GM19328 (cell line): ENCODE data around the gene TMEM59L.

ENCODE experiments used
- ATAC-seq: cut with Tn5 transposase; IDR thresholded peaks from one replicate; pipeline ENCODE4 v1.9.1; 2021; ENCODE audit warnings: mild to moderate bottlenecking, moderate library complexity; ENCODE audit not compliant: unreplicated experiment

Gene TMEM59L

DNA sequence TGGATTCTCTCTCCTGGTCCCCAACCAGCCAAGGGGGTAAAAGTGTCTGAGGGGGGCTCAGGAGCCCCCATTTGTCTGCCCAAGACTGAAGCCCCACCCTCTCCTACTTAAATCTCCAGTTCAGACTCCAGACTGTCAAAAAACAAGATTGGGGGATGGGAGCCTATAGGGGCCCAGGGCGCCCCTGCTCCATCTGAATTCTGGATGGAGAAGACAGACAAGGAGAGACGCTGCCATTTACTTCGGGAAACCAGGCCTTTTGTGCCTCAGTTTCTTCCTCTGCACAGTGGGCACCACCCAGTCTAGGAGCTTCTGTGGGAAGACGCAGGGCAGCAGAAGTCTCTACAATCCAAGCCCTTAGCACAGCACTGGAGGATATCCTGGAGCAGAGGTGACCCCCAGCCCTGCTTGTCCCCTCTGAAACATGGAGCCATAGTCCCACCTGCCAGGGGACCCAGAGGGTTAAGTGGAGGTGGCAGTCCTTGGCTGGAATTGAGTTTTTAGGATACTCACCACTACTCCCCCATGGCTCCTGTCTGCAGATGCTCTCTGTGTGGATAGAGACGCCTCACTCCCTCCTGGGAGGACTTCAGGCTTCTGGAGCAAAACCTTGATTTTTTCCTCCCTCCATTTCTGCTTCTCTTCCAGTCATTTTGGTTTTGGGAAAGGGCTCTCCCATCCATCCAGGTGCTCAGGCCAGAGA is 4.4 kb upstream of the TMEM59L start:
- no peak for ATAC-seq

DNA sequence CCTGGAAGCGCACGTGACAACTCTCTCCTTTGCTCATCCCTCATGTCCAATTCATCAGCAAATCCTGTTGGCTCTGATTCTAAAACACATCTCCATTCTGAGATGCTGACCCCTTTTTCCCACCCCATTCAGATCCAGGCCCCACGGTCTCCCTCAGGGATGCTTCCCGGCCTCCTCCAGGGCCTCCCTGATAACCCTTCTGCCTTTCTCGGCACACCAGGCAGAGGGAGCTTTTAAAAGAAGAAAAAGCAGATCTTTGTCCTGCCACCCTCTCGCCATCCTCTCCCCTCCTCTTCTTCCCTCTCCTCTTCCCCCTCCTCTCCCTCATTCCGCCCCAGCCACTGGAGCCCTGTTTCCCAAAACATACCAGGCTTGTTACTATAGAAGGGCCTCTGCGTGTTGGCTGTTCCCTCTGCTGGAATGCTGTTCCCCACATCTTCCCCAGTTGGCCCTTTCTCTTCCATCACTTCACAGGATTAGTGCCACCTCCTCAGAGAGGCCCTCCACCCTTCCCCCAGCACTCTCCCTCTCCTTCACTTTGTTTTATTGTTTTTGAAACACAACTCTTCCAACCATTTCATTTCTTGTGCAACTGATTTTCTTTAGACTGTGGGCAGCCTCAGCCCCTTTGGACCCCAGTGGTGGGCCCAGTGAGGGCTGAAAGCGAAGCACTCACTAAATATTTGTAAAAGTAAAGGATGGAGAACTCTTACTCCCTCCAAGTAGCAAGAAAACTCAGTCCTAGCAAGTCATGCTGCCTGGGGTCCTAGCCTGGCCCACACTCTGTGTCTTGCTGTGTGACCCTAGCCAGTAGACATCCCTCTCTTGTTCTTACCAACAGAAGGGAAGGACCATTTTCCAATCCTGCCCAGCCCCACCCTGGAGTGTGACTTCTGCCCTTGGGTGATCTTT is 3.6 kb upstream of the TMEM59L start:
- ATAC-seq = no peak

DNA sequence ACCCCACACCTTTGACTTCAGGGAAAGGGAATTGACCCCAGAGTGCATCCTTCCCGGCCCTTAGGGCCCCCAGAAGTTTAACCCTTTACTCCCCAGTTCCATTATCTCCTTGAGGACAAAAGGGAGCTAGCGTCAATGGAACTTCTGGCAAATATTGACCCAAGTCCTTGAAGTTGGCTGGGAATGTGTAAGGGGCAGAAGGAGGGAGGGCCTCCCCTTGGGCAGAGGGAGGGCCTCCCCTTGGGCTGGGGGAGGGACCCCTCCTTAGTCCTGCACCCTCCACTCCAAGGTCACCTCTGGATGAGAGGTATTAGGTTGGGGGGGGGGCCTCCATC is 3.0 kb upstream of the TMEM59L start:
- ATAC-seq = no peak

DNA sequence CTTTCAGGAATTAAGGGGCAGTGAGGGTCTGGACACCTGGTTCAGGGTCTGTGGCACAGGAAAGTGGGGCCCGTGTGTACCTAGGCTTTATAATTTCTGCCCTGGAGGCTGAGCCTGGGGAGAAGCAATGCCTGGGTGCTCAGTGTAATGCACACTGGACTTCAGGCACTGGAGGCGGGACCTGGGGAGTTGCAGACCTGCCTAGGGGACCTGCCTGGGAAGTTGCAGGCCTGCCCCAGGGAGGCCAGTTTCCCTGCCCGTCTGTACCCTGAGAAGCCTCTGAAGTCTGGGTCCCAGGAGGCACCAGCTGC is 2.5 kb upstream of the TMEM59L start:
- ATAC-seq = no peak

DNA sequence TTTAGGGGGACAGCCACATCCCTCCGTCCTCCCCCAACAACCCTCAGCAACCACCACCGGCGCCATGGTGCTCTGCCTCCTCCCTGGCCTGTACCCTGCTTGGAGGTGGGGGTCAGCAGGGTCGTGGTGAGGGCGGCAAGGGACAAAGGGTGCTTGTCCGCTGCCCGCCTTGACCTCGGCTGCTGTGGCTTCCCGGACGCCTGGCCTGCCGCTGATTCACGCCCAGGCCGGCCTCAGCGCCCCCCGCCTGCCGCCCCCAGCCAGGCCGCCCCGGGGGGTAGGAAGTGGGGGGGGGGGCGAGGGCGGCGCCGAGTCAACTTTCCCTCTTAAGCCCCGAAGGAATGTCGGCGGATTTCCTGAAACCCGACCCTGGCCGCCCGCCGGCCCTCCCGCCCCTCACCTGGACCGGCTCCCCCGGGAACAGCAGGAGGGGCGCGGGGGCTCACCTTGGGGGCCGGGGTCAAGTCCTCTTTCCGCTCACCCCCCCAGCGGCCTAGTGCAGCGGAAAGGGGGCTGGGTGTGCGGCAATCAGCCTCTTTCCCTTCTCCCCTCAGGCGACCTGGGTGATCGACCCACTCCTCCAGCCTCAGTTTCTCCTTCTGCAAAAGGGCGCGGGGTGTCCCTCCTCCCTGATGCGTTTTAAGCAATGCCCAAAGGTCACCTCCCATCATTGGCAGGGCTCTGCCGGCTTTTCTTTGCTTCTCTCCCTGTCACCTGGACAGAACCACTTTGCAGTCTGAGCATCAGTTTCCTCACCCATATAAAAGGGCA is 1.9 kb upstream of the TMEM59L start:
- no peak for ATAC-seq

DNA sequence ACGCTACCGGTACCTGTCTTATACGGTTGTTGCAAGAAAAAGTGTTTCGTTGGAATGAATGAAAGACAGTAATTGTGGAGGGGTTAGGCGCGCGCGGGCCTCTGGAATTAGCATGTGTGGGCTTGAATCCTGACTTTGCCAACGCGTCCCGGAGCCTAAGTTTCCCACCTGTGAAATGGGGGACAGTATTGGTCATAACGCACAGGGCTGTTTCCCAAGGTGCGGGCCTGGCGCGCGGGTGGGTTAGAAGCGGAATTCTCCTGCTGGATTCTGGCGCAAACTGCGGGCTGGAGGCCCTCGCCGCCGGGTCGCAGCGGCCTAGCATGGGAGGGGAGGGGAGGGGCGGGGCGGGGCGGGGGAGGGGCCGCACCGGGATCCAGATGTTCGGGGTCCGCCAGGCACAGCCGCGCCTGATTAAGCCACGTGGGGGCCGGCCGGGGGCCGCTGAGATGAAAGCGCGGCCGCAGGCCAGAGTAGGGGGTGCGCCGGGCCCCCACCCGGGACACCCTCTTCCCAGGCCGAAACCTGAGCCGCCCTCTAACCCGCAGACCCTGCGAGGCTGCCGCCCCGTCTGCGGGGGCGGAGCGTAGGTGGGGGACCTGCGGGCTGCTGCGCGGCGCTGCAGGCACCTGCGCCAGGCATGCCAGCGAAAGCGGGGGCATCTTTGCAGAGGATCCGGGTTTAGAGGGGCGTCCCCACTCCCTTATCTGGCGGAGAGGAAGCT is 1.2 kb upstream of the TMEM59L start:
- ATAC-seq = no peak

DNA sequence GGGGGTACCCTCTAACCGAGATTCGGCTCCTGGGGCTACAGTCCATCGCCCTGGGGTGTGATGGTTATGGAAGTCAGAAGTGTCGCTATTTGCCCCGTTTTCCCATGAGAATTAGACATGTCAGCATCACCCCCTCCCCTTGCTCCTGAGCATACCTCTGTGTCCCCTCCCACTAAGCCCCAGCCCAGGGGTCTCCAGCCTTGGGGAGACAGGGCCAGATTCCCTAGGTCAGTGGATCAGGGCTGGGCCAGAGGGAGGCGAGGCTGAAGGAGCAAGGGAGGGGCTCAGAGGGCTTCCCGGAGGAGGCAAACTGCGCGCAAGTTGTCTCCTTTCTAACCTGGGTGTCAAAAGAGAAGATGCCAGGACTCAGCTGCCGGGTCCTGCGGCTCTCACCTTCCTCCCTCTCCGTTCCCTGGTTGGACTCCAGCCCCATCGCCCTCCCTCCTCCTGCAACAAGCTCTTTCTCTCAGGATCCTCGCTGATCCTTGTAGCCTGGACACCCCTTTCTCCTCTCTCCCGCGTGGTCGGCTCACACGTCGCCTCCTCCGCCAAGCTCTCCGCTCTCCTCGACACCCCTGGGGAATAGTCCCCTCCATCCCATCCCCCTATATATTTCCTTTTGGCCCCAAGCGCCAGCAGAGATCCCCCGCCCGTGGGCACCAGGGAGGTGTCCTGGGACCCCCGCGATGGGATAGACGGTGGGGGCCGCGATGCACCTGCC is 459 bp upstream of the TMEM59L start:
- no peak for ATAC-seq

DNA sequence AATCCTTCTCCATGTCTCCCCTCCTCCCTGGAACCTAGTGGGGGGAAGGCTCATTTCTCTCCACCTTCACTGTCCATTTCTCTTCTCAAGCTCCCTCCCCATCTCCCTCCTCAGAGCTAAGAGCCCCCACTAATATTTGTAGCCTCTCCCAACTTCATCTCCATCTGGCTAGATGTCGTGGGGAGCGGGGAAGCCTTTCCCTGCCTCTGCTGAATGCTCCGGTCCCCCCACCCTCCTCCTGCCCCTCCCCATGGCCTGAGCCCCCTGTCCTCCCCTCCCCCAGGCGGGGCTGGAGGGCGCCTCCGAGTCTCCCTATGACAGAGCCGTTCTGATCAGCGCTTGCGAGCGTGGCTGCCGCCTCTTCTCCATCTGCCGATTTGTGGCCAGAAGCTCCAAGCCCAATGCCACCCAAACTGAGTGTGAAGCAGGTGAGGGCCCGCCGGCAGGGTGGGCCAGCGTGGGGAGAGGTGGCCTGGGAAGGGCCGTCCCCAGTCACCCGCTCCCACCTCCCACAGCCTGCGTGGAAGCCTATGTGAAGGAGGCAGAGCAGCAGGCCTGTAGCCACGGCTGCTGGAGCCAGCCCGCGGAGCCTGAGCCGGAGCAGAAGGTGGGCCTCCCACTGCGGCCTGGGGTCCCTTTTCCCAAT is 1.0 kb downstream of the TMEM59L start:
- no peak for ATAC-seq

DNA sequence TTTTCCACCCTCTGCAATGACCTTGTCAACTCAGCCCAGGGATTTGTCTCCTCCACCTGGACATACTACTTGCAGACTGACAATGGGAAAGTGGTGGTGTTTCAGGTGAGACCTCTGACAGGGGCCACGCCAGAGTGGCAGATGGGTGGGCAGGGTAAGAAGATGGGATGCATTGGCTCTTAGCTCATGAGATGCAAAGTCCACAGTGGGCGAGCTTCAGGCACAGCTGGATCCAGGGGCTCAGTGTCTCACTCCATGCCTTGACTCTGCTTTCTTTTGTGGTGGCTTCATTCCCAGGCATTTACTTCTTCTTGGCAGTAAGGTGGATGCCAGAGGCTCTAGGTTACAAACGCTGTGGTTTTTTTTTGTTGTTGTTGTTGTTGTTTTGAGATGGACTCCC is 3.4 kb downstream of the TMEM59L start:
- no peak for ATAC-seq

DNA sequence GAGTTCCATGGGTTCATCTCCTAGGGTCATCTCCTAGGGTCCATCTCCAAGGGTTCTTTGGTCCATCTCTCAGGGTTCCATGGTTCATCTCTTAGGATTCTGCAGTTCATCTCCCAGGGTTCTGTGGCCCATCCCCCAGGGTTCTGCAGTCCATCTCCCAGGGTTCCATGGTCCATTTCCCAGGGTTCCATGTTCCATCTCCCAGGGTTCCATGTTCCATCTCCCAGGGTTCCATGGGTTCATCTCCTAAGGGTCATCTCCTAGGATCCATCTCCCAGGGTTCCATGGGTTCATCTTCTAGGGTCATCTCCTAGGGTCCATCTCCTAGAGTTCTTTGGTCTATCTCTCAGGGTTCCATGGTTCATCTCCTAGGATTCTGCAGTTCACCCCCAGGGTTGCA is 4.9 kb downstream of the TMEM59L start:
- no peak for ATAC-seq

DNA sequence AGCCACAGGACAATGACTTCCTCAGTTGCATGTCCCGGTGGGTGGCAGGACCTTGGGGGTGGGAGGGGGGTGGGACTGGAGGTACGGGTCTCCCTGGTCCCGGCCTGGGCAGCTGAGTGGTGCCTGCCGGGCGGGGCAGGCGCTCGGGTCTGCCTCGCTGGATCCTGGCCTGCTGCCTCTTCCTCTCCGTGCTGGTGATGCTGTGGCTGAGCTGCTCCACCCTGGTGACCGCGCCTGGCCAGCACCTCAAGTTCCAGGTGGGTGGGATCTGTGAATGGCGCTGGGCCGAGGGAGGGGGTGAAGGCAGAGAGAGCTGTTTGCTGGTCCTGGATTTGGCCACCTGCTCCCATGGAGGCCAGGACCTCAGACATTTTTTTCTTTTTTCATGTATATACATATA is 5.6 kb downstream of the TMEM59L start:
- no peak for ATAC-seq

DNA sequence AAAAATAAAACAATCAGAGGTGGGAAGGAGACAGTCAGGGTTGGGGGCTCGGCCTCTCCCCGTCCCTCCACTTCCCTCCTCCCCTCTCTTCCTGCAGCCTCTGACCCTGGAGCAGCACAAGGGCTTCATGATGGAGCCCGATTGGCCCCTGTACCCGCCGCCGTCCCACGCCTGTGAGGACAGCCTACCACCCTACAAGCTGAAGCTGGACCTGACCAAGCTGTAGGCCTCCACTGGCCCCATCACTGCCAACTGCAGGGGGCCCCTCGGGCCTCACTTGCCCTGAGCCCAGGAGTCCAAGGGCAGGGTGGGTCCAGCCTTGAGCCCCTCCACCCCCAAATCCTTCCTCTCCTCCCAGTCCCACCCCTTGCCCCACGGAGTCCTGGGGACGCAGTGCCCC is 7.6 kb downstream of the TMEM59L start:
- ATAC-seq = no peak

DNA sequence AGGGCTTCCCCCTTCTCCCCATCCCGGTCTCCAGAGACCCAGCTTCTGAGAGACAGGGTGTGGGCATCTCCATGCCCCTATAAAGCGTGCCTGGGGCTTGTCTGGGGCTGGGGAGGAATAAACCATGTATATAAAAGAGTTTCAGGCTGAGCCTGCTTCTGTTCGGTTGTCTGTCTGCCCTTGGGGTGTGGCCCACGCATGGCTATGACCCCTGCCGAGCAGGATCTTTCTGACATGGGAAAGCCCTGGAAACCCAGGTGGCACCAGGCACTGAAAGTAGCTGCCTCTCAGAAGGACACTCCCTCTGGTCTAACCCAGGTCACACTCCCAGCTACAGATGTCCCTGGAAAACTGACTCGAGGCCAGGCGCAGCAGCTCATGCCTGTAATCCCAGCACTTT is 8.2 kb downstream of the TMEM59L start:
- ATAC-seq = no peak

DNA sequence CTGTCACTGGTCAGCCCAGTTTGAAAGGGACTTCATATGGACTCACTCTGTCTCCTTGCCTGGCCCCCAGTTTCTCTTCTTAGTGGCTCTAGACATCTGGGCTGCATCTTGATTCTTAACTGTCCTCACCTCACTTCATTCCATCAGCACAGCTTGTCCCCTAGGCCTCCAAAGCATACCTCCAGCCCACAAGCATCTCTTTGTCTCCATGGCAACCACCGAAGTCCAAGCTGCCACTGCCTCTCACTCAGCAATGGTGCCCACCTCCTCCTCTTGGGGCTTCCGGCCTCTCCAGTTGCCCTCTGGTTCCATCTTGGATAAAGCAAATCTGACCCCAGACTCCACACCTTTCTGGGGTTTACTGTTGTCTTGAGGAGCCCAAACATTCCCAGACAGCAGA is 14.2 kb downstream of the TMEM59L start:
- ATAC-seq = no peak

DNA sequence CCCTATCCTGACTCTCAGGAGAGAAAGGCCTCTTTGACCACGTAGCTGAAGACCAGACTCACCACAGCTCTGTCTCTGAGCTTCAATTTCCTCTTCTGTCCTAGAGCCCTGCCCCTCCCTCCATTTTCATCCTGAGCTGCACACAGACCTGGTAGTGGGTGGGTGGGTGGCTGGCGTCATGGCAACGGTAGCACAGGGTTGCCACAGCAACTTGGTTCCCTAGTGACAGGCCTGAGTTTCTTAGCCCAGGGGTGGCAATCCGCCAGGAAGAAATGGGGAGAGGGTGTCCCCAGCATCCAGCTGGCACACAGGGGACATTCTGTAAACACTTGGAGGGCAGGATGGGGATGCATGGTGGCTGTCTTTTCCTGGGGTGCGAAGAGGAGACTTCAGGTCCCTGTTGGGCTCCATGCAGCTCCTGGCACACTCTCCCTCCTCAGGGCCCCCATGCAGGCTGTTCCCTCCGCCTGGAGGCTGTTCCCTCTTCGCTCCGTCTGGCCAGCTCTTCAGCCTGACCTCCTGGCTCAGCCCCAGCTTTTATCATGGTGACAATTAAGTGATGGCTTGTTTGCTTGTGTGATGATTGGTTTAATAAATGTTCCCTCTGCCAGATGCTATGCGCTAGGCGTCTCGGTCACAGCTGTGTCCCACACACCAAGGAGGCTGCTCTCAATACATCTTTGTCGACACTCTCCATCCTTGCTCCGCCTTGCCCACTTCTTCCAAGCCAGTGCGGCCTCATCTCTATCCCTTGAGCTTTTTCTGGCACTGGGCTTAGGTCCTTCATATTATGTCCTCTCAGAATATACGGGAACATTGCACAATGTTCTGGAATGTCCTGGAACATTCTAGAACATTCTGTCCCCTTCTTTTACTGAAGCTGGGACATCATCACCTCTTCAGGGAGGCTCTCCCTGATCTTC is 16.8 kb downstream of the TMEM59L start:
- no peak for ATAC-seq

DNA sequence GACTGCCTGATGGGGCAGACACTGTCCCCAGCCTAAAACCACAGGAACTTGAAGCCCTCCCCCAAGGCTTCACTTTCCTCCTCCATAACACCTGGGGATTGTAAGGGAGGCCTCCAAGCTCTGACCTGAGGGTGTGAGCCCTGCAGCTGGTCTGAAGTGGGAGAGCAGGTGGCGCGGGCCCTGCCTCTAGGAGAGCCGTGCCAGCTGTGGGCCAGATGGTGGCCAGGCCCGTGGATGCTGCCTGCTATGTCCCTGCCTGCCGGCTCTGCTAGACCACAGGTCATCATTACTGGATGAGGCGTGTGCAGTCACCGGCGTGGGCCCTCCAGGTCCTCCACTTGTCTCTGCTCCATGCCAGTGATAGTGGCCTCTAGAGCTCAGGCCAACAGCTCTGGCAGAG is 20.7 kb downstream of the TMEM59L start:
- no peak for ATAC-seq

DNA sequence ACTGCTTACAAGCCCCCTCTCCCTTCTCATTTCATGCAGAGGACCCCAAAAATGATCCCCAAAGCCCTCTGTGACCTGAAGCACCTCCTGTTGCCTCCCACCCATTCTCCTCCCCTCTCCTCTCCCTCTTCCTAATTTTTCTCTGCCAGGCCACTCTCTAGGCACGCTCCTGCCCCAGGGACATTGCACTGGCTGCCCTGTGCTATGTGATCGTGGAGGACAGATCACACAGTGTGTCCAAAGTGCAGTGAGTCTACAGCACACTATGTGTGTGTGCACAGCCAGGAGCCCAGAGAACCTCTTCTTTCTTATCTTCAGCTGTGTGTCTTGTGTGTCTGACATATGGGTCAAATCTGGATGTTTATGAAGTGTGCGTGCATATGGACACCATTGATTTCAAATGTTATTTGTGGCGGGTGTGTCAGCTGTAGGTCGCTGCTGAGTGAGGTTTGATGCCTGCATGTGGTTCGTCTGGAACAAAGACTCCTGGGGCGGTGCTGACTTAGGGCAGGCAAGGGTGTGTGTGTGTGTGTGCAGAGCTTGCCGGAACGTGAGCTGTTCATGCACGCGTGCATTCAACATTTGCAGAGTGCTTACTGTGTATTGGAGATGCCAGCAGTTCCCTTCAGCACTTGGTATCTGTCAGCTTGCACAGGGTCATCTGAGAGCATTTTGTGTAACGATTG is 22.1 kb downstream of the TMEM59L start:
- ATAC-seq = no peak

DNA sequence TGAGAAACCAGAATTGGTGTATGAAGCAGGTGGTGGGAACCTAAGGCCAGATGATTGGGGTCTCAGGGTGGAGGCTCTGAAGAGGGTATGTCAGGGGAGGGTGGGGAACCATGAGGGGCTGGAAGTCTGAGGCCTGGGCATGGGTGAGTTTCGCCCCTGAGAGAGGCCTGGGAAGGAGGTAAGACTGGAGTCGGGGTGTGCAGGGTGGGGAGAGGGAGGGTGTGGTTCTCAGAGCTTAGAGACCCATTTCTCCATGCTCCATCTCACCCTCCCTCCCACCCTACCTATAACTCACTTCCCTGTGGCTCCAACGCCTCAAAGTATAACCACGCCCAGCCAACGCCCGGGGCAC is 23.1 kb downstream of the TMEM59L start:
- ATAC-seq = no peak
